SK-N-SH (cell line): ENCODE results near the gene PHLDB2. TPM values are rescaled to one million over a fixed set of nuclear protein-coding genes. Genes with fewer than 3 reads are reported as not detected.

Experiments
- CTCF ChIA-PET: fragments of 300-600, 350-600 bp; formaldehyde crosslinking; extraction: SDS; loops from one replicate; lab custom pipeline; 2021; lab: Yijun Ruan, JAX
- POLR2A ChIA-PET: fragments of 350-600 bp; sonication (Branson Sonifier 250); formaldehyde crosslinking; extraction: SDS; loops from one replicate; lab custom pipeline; 2020; ENCODE audit warnings: antibody characterized with exemption, inconsistent platforms; lab: Yijun Ruan, JAX
- DNase-seq: peaks from one replicate; pipeline ENCODE4 v3.0.0; 2012
- H2AFZ ChIP-seq: fragments of 200-600 bp; sonication (generic); 2 replicates; pipeline ENCODE4 v1.8.1; 2016; ENCODE audit warnings: antibody characterized with exemption, mild to moderate bottlenecking, low read depth
- H3F3A ChIP-seq: fragments of 200-600 bp; sonication (generic); replicated peaks from 2 replicates; pipeline ENCODE3; 2016; ENCODE audit warnings: antibody characterized with exemption, mild to moderate bottlenecking; ENCODE audit not compliant: insufficient read depth
- H3K27ac ChIP-seq, 2 experiments: fragments of 200-500 bp in 1 of 2; fragments of 200-600 bp in 1 of 2; sonication (Bioruptor generic) in 1 of 2; sonication (generic), shearing (Covaris generic) in 1 of 2; 2 replicates each; pipeline versions ENCODE4 v1.5.1 to v1.6.1; 2014 to 2016; ENCODE audit warnings: low read depth in 2 of 2, inconsistent platforms in 1 of 2, low read length in 1 of 2, mild to moderate bottlenecking in 1 of 2, mixed read lengths in 1 of 2
- H3K27me3 ChIP-seq: fragments of 200-600 bp; sonication (generic), shearing (Covaris generic); 2 replicates; pipeline ENCODE4 v1.6.1; 2016; ENCODE audit warnings: mixed run types; ENCODE audit not compliant: insufficient read depth
- H3K36me3 ChIP-seq, 2 experiments: fragments of 200-500 bp in 1 of 2; fragments of 200-600 bp in 1 of 2; sonication (Bioruptor generic) in 1 of 2; sonication (generic) in 1 of 2; replicated peaks in 1 of 2; 2 replicates each; pipeline versions ENCODE3 to v1.5.1; 2014 to 2016; ENCODE audit warnings: low read length in 1 of 2, mild to moderate bottlenecking in 1 of 2; ENCODE audit not compliant: insufficient read depth in 2 of 2, control insufficient read depth in 1 of 2
- H3K4me1 ChIP-seq, 2 experiments: fragments of 200-500 bp in 1 of 2; fragments of 200-600 bp in 1 of 2; sonication (Bioruptor generic) in 1 of 2; sonication (generic), shearing (Covaris generic) in 1 of 2; 2 replicates each; pipeline versions ENCODE4 v1.5.1 to v1.6.1; 2014 to 2016; ENCODE audit warnings: low read depth in 1 of 2, low read length in 1 of 2, mixed run types in 1 of 2; ENCODE audit not compliant: insufficient read depth in 2 of 2, control insufficient read depth in 1 of 2
- H3K4me2 ChIP-seq: fragments of 200-600 bp; sonication (generic), shearing (Covaris generic); 2 replicates; pipeline ENCODE4 v1.6.1; 2017; ENCODE audit warnings: mixed run types
- H3K4me3 ChIP-seq, 2 experiments: fragments of 200-500 bp in 1 of 2; fragments of 200-600 bp in 1 of 2; sonication (Bioruptor generic) in 1 of 2; sonication (generic), shearing (Covaris generic) in 1 of 2; 2 replicates each; pipeline versions ENCODE4 v1.5.1 to v1.8.1; 2014 to 2016; ENCODE audit warnings: low read depth in 2 of 2, inconsistent platforms in 1 of 2, low read length in 1 of 2, mild to moderate bottlenecking in 1 of 2, mixed read lengths in 1 of 2, moderate library complexity in 1 of 2
- H3K79me2 ChIP-seq: fragments of 200-600 bp; sonication (generic); 2 replicates; pipeline ENCODE4 v1.8.1; 2017; ENCODE audit warnings: mild to moderate bottlenecking; ENCODE audit not compliant: insufficient read depth
- H3K9ac ChIP-seq: fragments of 200-600 bp; sonication (generic); 2 replicates; pipeline ENCODE4 v1.6.1; 2017; ENCODE audit warnings: mixed run types
- H3K9me2 ChIP-seq: fragments of 200-600 bp; sonication (generic); 2 replicates; pipeline ENCODE4 v1.6.1; 2017; ENCODE audit warnings: mixed run types
- H3K9me3 ChIP-seq: fragments of 200-600 bp; sonication (generic); 2 replicates; pipeline ENCODE4 v1.6.1; 2017; ENCODE audit warnings: mixed run types, mild to moderate bottlenecking, moderate library complexity
- H4K20me1 ChIP-seq: fragments of 200-600 bp; sonication (generic); 2 replicates; pipeline ENCODE4 v1.6.1; 2017; ENCODE audit warnings: mild to moderate bottlenecking, mixed run types; ENCODE audit not compliant: insufficient read depth
- EP300 ChIP-seq, 2 experiments: IDR thresholded peaks; 2 replicates each; pipeline versions ENCODE4 v1.4.0 to v1.6.1; 2012; ENCODE audit warnings: borderline replicate concordance in 1 of 2, low read depth in 1 of 2, low read length in 1 of 2
- MXI1 ChIP-seq: IDR thresholded peaks from 2 replicates; pipeline ENCODE4 v1.6.1; 2012; ENCODE audit warnings: mild to moderate bottlenecking, low read depth, low read length, improper control_type of control experiment
- RCOR1 ChIP-seq: fragments of 150-350 bp; IDR thresholded peaks from 2 replicates; pipeline ENCODE4 v1.6.1; 2017; ENCODE audit warnings: antibody characterized with exemption, low read length
- SIN3A ChIP-seq: IDR thresholded peaks from 2 replicates; pipeline ENCODE4 v1.6.1; 2012; ENCODE audit warnings: low read depth, mild to moderate bottlenecking, low read length, moderate library complexity, borderline replicate concordance
- TAF1 ChIP-seq: IDR thresholded peaks from 2 replicates; pipeline ENCODE4 v1.6.1; 2012; ENCODE audit warnings: low read depth, mild to moderate bottlenecking, low read length, moderate library complexity, borderline replicate concordance
- TCF12 ChIP-seq: IDR thresholded peaks from 2 replicates; pipeline ENCODE4 v1.4.0; 2012
- WGBS: methylation state at CpG from one replicate; pipeline ENCODE4 v1.1.6; 2017; ENCODE audit warnings: low lambda C conversion rate; 5-methylcytosine and 5-hydroxymethylcytosine counted together
- polyA plus RNA-seq, 3 experiments: library from polyadenylated mRNA; depleted of rRNA; stranded (reverse); fragments of >200 nt; gene quantifications; 2 replicates each; pipeline ENCODE4 v1.2.3, GENCODE V29; 2012
- TF ChIP-seq, protein P1 (sequence below): IDR thresholded peaks from 2 replicates; pipeline ENCODE4 v1.4.0; 2012; ENCODE audit warnings: low read depth, borderline replicate concordance

The PHLDB2 gene
- polyA plus RNA-seq, 1 of the 3 experiments (the other 2 are of a cell fraction) = 18.0 TPM

- peak overlapping the region; percentile 70 to 92; a peak in 3 of 4 replicates for H3K27ac ChIP-seq
- no peak for DNase-seq
- CTCF ChIA-PET = interaction anchor here (1.0 to 5.7 kb wide), 10 partner anchors 9 to 288 kb away, joined by 3 to 40 read pairs (median 6); no protein-coding TSS in a partner anchor
- H2AFZ ChIP-seq = peak overlapping the region; percentile 89; the same call in 1 of the 2 replicates
- peak overlapping the region; percentile 80 for H3K9ac ChIP-seq
- no peaks in the 10 kb centered on the region for H3K9me2 ChIP-seq
- H3F3A ChIP-seq = peaks cover 32% of the 10 kb centered on the region
- H3K27me3 ChIP-seq = no peaks in the 10 kb centered on the region
- peaks cover 8 to 12% of the 10 kb centered on the region in 2 experiments; a peak in 3 of 4 replicates for H3K4me1 ChIP-seq
- TF ChIP-seq MXI1 (peak; percentile 72), RCOR1 (no peak), TAF1 (no peak), EP300 (IDR thresholded peaks at IDR 0.05; ENCODE audit: borderline replicate concordance in 1 of 2, low read depth in 1 of 2, low read length in 1 of 2) (no peak), SIN3A (no peak)
- TF ChIP-seq, all 33 proteins: peak for 1
- Histone ChIP-seq H3K9me3 (no peaks in the 10 kb centered on the region), H3K4me3 (peak overlapping the region; percentile 84 to 92), H3K36me3 (peaks cover 17 to 24% of the 10 kb centered on the region in 2 experiments), H3K79me2 (peaks cover 53% of the 10 kb centered on the region), H4K20me1 (no peaks in the 10 kb centered on the region), H3K4me2 (peak overlapping the region; percentile 80)
- WGBS = 23% methylated on average over 5 of the region's 5 CpGs
- POLR2A ChIA-PET = interaction anchor here (1.0 to 1.7 kb wide), 4 partner anchors 10 to 20 kb away, joined by 3 to 20 read pairs (median 4); partner anchors contain the start of gene TAGLN3
Measured at GRCh38 chr3:111979434-111980038, 120.5 kb downstream of the PHLDB2 start.

DNA sequence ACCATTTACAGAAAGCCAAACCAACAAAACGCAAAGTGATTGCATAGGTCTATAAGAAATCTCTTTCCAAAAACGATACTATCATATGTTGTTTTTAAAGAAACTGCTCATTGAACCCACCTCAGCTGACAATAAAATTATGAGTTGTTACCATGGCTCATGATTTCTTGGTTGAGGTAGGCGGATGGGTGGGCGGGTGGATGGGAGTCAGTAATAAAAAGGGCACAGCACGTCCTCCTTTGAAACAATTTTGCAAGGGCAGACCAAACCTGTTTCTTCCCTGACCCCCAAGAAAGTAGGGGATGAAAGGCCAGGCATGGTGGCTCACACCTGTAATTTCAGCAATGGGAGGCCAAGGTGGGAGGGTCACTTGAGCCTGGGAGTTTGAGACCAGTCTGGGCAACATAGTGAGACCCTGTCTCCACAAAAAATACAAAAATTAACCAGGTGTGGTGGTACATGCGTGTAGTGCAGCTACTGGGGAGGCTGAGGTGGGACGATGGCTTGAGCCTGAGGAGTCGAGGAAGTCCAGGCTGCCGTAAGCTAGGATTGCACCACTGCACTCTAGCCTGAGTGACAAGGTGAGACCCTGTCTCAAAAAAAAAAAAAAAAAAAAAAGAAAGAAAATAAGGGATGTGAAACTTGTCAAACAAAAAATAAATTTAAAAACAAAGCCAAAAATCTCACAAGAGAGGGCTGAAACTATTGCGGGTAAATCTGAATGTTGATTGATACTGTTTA, 121.8 kb downstream of the PHLDB2 start:
- Histone ChIP-seq H3K9ac (no peak overlapping the region), H3K9me3 (no peaks in the 10 kb centered on the region)
- TF ChIP-seq, protein P1, sequence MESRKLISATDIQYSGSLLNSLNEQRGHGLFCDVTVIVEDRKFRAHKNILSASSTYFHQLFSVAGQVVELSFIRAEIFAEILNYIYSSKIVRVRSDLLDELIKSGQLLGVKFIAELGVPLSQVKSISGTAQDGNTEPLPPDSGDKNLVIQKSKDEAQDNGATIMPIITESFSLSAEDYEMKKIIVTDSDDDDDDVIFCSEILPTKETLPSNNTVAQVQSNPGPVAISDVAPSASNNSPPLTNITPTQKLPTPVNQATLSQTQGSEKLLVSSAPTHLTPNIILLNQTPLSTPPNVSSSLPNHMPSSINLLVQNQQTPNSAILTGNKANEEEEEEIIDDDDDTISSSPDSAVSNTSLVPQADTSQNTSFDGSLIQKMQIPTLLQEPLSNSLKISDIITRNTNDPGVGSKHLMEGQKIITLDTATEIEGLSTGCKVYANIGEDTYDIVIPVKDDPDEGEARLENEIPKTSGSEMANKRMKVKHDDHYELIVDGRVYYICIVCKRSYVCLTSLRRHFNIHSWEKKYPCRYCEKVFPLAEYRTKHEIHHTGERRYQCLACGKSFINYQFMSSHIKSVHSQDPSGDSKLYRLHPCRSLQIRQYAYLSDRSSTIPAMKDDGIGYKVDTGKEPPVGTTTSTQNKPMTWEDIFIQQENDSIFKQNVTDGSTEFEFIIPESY = no peak
- TF ChIP-seq TCF12 = no peak
- TF ChIP-seq, all 33 proteins: peak for 0
- no peak overlapping the region for H2AFZ ChIP-seq
- H3K9me2 ChIP-seq = no peaks in the 10 kb centered on the region
- H3K27me3 ChIP-seq = no peaks in the 10 kb centered on the region
- no peaks in the 10 kb centered on the region for H4K20me1 ChIP-seq
- 95% methylated on average over 10 of the region's 10 CpGs for WGBS
- peaks cover 14 to 17% of the 10 kb centered on the region in 2 experiments for H3K36me3 ChIP-seq
- H3K79me2 ChIP-seq = peaks cover 53% of the 10 kb centered on the region
- H3K4me3 ChIP-seq = peak overlapping the region in 1 of 2 experiments; percentile 84; a peak in 1 of 4 replicates
- peaks cover 24% of the 10 kb centered on the region for H3F3A ChIP-seq
- ChIA-PET POLR2A (no interaction called here), CTCF (interaction anchor here (1.5 to 5.7 kb wide), 7 partner anchors 8 to 265 kb away, joined by 3 to 40 read pairs (median 17); no protein-coding TSS in a partner anchor)
- no peak overlapping the region for H3K27ac ChIP-seq
- peaks cover 8 to 12% of the 10 kb centered on the region in 2 experiments; a peak in 3 of 4 replicates for H3K4me1 ChIP-seq
- DNase-seq = no peak
- peak overlapping the region; percentile 80 for H3K4me2 ChIP-seq
